ENCODE results near the gene GRK5. TPM values are rescaled to one million over a fixed set of nuclear protein-coding genes. Genes with fewer than 3 reads are reported as not detected.
A peak's percentile ranks its signal among the peaks of the same experiment; 100 is the strongest.
"Not testable (repeated sequence)": the region's sequence is repeated elsewhere in the genome, so short reads cannot be mapped to it uniquely, and the experiment has no call there.

Gene GRK5
- 10.6 TPM for total RNA-seq

- peak within 1 kb of the TSS; percentile 73 for H3K4me3 ChIP-seq (ENCODE audit: low read length)
- no peaks in the 10 kb centered on the region for H3K27me3 ChIP-seq (ENCODE audit: insufficient read depth, low read length)
- peaks cover 42% of the 10 kb centered on the region for H3K4me1 ChIP-seq (ENCODE audit: insufficient read depth, low read length)
- H3K9me3 ChIP-seq (ENCODE audit: low read depth, low read length) = no peaks in the 10 kb centered on the region
Observed at GRCh38 chr10:119207366-119207666, at the start of gene GRK5. Gene GRK5, plus strand, starts transcription at chr10:119207571. Its CDS starts 347 bp downstream, at chr10:119207918.

GRCh38 chr10:119159332-119159731 lies 48.0 kb upstream of the GRK5 start:
- peaks cover 3% of the 10 kb centered on the region for H3K4me1 ChIP-seq (ENCODE audit: insufficient read depth, low read length)
- no peak overlapping the region for H3K4me3 ChIP-seq (ENCODE audit: low read length)
- no peaks in the 10 kb centered on the region for H3K27me3 ChIP-seq (ENCODE audit: insufficient read depth, low read length)
- no peaks in the 10 kb centered on the region for H3K9me3 ChIP-seq (ENCODE audit: low read depth, low read length)

DNA sequence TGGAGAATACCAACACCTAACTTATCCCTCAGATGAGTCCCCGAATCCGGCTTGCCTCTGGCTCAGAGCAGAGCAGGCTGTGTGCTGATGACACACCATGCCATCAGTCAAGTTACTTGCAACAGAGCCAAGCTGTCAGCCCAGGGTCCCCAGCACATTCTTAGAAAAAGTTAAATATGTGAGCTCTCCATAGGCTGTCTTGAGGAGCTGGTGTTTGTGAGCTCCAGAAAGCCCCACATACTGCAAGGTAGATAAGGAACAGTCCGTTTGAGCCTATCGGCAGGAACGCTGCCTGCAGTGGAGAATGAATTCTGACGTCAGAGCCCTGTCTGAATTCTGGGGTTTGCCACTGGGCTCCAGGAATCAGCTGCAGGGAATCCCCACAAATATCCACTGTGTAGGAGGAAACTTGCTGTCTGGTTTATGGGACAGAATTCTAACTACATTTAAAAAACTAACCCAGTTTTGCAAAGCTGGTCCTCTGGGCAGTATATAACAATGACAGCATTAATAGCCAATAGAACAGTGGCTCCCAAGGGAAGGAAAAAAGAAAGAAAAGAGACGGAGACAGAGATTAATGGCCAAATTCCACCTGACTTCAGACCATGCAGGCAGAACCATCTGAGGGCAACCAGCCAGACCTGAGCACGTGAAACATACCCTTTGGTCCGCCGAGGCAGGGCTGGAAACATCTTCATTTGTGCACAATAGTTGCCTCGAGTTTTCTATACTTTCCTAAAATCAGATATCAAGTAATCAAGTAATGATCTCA lies 45.5 kb upstream of the GRK5 start:
- H3K4me1 ChIP-seq (ENCODE audit: insufficient read depth, low read length) = peaks cover 24% of the 10 kb centered on the region
- H3K9me3 ChIP-seq (ENCODE audit: low read depth, low read length) = no peaks in the 10 kb centered on the region
- no peak overlapping the region for H3K4me3 ChIP-seq (ENCODE audit: low read length)
- H3K27me3 ChIP-seq (ENCODE audit: insufficient read depth, low read length) = no peaks in the 10 kb centered on the region

- Histone ChIP-seq H3K27me3 (ENCODE audit: insufficient read depth, low read length) (no peaks in the 10 kb centered on the region), H3K9me3 (ENCODE audit: low read depth, low read length) (no peaks in the 10 kb centered on the region), H3K4me3 (ENCODE audit: low read length) (no peak overlapping the region), H3K4me1 (ENCODE audit: insufficient read depth, low read length) (peaks cover 26% of the 10 kb centered on the region)
Observed at GRCh38 chr10:119162452-119163092, 44.8 kb upstream of the GRK5 start.

GRCh38 chr10:119165171-119166117 lies 41.9 kb upstream of the GRK5 start, which contains the start of gene SFXN4:
Gene SFXN4, minus strand, starts transcription at chr10:119165714. Its CDS starts 67 bp downstream, at chr10:119165647.
- Histone ChIP-seq H3K4me3 (ENCODE audit: low read length) (peak within 1 kb of the TSS; percentile 73), H3K9me3 (ENCODE audit: low read depth, low read length) (no peaks in the 10 kb centered on the region), H3K4me1 (ENCODE audit: insufficient read depth, low read length) (peaks cover 26% of the 10 kb centered on the region), H3K27me3 (ENCODE audit: insufficient read depth, low read length) (no peaks in the 10 kb centered on the region)

GRCh38 chr10:119166118-119166500 lies 41.3 kb upstream of the GRK5 start:
- Histone ChIP-seq H3K27me3 (ENCODE audit: insufficient read depth, low read length) (no peaks in the 10 kb centered on the region), H3K4me3 (ENCODE audit: low read length) (peak overlapping the region; percentile 73), H3K9me3 (ENCODE audit: low read depth, low read length) (no peaks in the 10 kb centered on the region), H3K4me1 (ENCODE audit: insufficient read depth, low read length) (peaks cover 26% of the 10 kb centered on the region)

DNA sequence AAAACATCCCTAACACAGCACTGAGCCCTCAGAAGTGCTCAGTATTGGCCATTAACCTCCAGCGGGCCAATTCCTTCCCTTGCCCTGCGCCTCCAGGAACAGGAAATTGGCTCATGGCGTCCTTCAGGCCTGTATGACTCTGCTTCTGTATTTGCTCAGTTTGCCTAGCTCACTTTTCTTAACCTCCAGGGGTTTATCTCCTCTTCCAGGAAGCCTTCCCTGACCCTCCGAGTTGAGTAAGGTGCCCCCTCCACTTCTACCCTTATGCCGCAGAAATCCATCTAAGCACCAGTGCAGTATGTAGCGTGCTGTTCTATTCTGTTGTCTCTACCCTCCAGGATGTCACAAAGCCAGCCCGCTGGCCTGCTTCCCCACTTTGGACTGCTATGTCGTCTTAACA lies 40.8 kb upstream of the GRK5 start:
- H3K9me3 ChIP-seq (ENCODE audit: low read depth, low read length) = no peaks in the 10 kb centered on the region
- peaks cover 26% of the 10 kb centered on the region for H3K4me1 ChIP-seq (ENCODE audit: insufficient read depth, low read length)
- no peaks in the 10 kb centered on the region for H3K27me3 ChIP-seq (ENCODE audit: insufficient read depth, low read length)
- no peak overlapping the region for H3K4me3 ChIP-seq (ENCODE audit: low read length)

DNA sequence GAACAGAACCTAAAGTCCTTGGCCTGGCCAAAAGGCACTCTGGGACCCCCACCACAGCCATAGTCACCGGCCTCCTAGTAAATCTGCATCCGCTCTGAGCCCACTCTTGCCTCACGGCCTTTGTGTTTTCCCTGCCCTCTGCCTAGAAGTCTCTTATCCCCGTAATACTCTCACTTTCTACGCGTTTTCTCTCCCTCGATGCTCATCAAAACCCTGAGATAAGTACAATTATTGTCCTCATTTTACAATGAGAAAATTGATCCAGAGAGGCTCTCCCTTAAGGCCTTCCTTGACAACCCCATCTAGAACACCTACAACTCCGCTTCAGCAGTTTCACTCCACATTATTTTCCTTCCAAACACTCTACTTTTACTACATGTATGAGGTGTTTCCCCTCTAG lies 40.3 kb upstream of the GRK5 start:
- Histone ChIP-seq H3K27me3 (ENCODE audit: insufficient read depth, low read length) (no peaks in the 10 kb centered on the region), H3K9me3 (ENCODE audit: low read depth, low read length) (no peaks in the 10 kb centered on the region), H3K4me1 (ENCODE audit: insufficient read depth, low read length) (peaks cover 26% of the 10 kb centered on the region), H3K4me3 (ENCODE audit: low read length) (no peak overlapping the region)

GRCh38 chr10:119174109-119174508 lies 33.3 kb upstream of the GRK5 start:
- Histone ChIP-seq H3K27me3 (ENCODE audit: insufficient read depth, low read length) (no peaks in the 10 kb centered on the region), H3K9me3 (ENCODE audit: low read depth, low read length) (no peaks in the 10 kb centered on the region), H3K4me1 (ENCODE audit: insufficient read depth, low read length) (peaks cover 22% of the 10 kb centered on the region), H3K4me3 (ENCODE audit: low read length) (no peak overlapping the region)

- no peak overlapping the region for H3K4me3 ChIP-seq (ENCODE audit: low read length)
- H3K4me1 ChIP-seq (ENCODE audit: insufficient read depth, low read length) = peaks cover 25% of the 10 kb centered on the region
- no peaks in the 10 kb centered on the region for H3K27me3 ChIP-seq (ENCODE audit: insufficient read depth, low read length)
- H3K9me3 ChIP-seq (ENCODE audit: low read depth, low read length) = no peaks in the 10 kb centered on the region
Observed at GRCh38 chr10:119176166-119176565, 31.2 kb upstream of the GRK5 start.

- Histone ChIP-seq H3K27me3 (ENCODE audit: insufficient read depth, low read length) (no peaks in the 10 kb centered on the region), H3K4me1 (ENCODE audit: insufficient read depth, low read length) (peaks cover 25% of the 10 kb centered on the region), H3K4me3 (ENCODE audit: low read length) (peak overlapping the region; percentile 97), H3K9me3 (ENCODE audit: low read depth, low read length) (no peaks in the 10 kb centered on the region)
Observed at GRCh38 chr10:119177708-119178371, 29.5 kb upstream of the GRK5 start.

GRCh38 chr10:119178372-119179119 lies 28.8 kb upstream of the GRK5 start, which contains the start of gene PRDX3:
Gene PRDX3, minus strand, starts transcription at chr10:119178812. Its CDS starts 22 bp downstream, at chr10:119178790.
- no peaks in the 10 kb centered on the region for H3K9me3 ChIP-seq (ENCODE audit: low read depth, low read length)
- H3K4me3 ChIP-seq (ENCODE audit: low read length) = peak within 1 kb of the TSS; percentile 97
- H3K27me3 ChIP-seq (ENCODE audit: insufficient read depth, low read length) = no peaks in the 10 kb centered on the region
- peaks cover 25% of the 10 kb centered on the region for H3K4me1 ChIP-seq (ENCODE audit: insufficient read depth, low read length)

GRCh38 chr10:119180850-119181400 lies 26.4 kb upstream of the GRK5 start:
- H3K4me3 ChIP-seq (ENCODE audit: low read length); H3K27me3 ChIP-seq (ENCODE audit: insufficient read depth, low read length); H3K9me3 ChIP-seq (ENCODE audit: low read depth, low read length): not testable (repeated sequence)
- H3K4me1 ChIP-seq (ENCODE audit: insufficient read depth, low read length) = peaks cover 25% of the 10 kb centered on the region
